Lower lobe of right lung (tissue), 2 donors: Measurements from ENCODE around the gene OSBPL2. TPM values are rescaled to one million over a fixed set of nuclear protein-coding genes. Genes with fewer than 3 reads are reported as not detected.

Experiments
- ATAC-seq, 2 donors: fragments of 200-7000 bp; cut with Tn5 transposase; one replicate each; pipeline ENCODE4 v1.9.1; 2020 to 2022; ENCODE audit warnings: mild to moderate bottlenecking in 2 of 2, moderate library complexity in 2 of 2
- DNase-seq: peaks from one replicate; pipeline ENCODE4 v3.0.0-alpha.2; 2020
- H3K27ac ChIP-seq: fragments of 200-600 bp; one replicate; pipeline ENCODE4 v1.8.0; 2022
- H3K27me3 ChIP-seq: fragments of 200-600 bp; one replicate; pipeline ENCODE4 v1.8.0; 2022; ENCODE audit warnings: low read depth
- H3K36me3 ChIP-seq: fragments of 200-600 bp; one replicate; pipeline ENCODE4 v1.8.0; 2022; ENCODE audit warnings: mild to moderate bottlenecking
- H3K4me1 ChIP-seq: fragments of 200-600 bp; one replicate; pipeline ENCODE4 v1.8.0; 2022
- H3K4me3 ChIP-seq: fragments of 200-600 bp; one replicate; pipeline ENCODE4 v1.8.0; 2022; ENCODE audit warnings: mild to moderate bottlenecking
- H3K9me3 ChIP-seq: fragments of 200-600 bp; one replicate; pipeline ENCODE4 v1.8.0; 2022
- CTCF ChIP-seq: fragments of 200-600 bp; IDR thresholded peaks from one replicate; pipeline ENCODE4 v1.8.0; 2022; ENCODE audit warnings: antibody characterized with exemption, mild to moderate bottlenecking
- intact Hi-C: fragments of 100-400 bp; cut with DNase I; formaldehyde crosslinking; loops from one replicate; pipeline ENCODE4 v1.11.0; 2022
- total RNA-seq: library from RNA; stranded (reverse); fragmentation: NEBNext Ultra II Directional; extraction: Animal tissue kit (Norgen Biotek cat#: 25700); gene quantifications from one replicate; pipeline ENCODE4 v1.2.1, GENCODE V29; 2021
- donor health status: DM: no; HTN: yes; CAD: no; lungs with severe emphysema.

OSBPL2 gene
- total RNA-seq, 1 donor from 2014 or later: 56.0 TPM

GRCh38 chr20:62280303-62280702, 42.0 kb downstream of the OSBPL2 start:
- Histone ChIP-seq H3K9me3 (no peaks in the 10 kb centered on the region), H3K4me3 (no peak overlapping the region), H3K27me3 (no peaks in the 10 kb centered on the region), H3K27ac (no peak overlapping the region), H3K4me1 (no peaks in the 10 kb centered on the region), H3K36me3 (peaks cover 85% of the 10 kb centered on the region)
- no peak for DNase-seq
- no peak for TF ChIP-seq CTCF
- intact Hi-C loops: no loop called here
- no peak for ATAC-seq

GRCh38 chr20:62281161-62281933, 43.0 kb downstream of the OSBPL2 start:
- intact Hi-C loops: no loop called here
- no peak overlapping the region for H3K27ac ChIP-seq
- peak in 1 of 2 donors; percentile 60 for ATAC-seq

GRCh38 chr20:62282103-62282502, 43.8 kb downstream of the OSBPL2 start:
- ATAC-seq (no peak), DNase-seq (no peak)
- Histone ChIP-seq H3K27ac (no peak overlapping the region), H3K4me3 (no peak overlapping the region), H3K36me3 (peaks cover 90% of the 10 kb centered on the region), H3K4me1 (no peaks in the 10 kb centered on the region), H3K27me3 (no peaks in the 10 kb centered on the region), H3K9me3 (no peaks in the 10 kb centered on the region)
- intact Hi-C loops: no loop called here
- TF ChIP-seq CTCF: no peak

More at GRCh38 chr20:62281161-62281933, 43.0 kb downstream of the OSBPL2 start:
- Histone ChIP-seq H3K27me3 (no peaks in the 10 kb centered on the region), H3K4me1 (no peaks in the 10 kb centered on the region), H3K4me3 (no peak overlapping the region), H3K36me3 (peaks cover 90% of the 10 kb centered on the region), H3K9me3 (no peaks in the 10 kb centered on the region)
- DNase-seq: no peak
- TF ChIP-seq CTCF: no peak

- DNase-seq (no peak), ATAC-seq (no peak)
- no peaks in the 10 kb centered on the region for H3K27me3 ChIP-seq
- H3K4me3 ChIP-seq: no peak overlapping the region
- peaks cover 87% of the 10 kb centered on the region for H3K36me3 ChIP-seq
- TF ChIP-seq CTCF: no peak
- no peaks in the 10 kb centered on the region for H3K9me3 ChIP-seq
- intact Hi-C loops: no loop called here
- H3K4me1 ChIP-seq: no peaks in the 10 kb centered on the region
- peak overlapping the region; percentile 4 for H3K27ac ChIP-seq
These were observed 44.7 kb downstream of the OSBPL2 start for GRCh38 chr20:62282877-62283503.

GRCh38 chr20:62284448-62284847, 46.1 kb downstream of the OSBPL2 start:
- ATAC-seq: no peak
- DNase-seq: no peak
- Histone ChIP-seq H3K27ac (no peak overlapping the region), H3K9me3 (no peaks in the 10 kb centered on the region), H3K4me3 (no peak overlapping the region), H3K27me3 (no peaks in the 10 kb centered on the region), H3K36me3 (peaks cover 91% of the 10 kb centered on the region), H3K4me1 (no peaks in the 10 kb centered on the region)
- intact Hi-C loops: no loop called here
- no peak for TF ChIP-seq CTCF
